HG02759 (cell line): ENCODE results near the gene IZUMO4.
"Not testable (repeated sequence)": the region's sequence is repeated elsewhere in the genome, so short reads cannot be mapped to it uniquely, and the experiment has no call there.

ENCODE experiments used
- ATAC-seq: cut with Tn5 transposase; IDR thresholded peaks from one replicate; pipeline ENCODE4 v1.9.1; 2021; ENCODE audit warnings: mild to moderate bottlenecking, moderate library complexity; ENCODE audit not compliant: unreplicated experiment

Gene IZUMO4

DNA sequence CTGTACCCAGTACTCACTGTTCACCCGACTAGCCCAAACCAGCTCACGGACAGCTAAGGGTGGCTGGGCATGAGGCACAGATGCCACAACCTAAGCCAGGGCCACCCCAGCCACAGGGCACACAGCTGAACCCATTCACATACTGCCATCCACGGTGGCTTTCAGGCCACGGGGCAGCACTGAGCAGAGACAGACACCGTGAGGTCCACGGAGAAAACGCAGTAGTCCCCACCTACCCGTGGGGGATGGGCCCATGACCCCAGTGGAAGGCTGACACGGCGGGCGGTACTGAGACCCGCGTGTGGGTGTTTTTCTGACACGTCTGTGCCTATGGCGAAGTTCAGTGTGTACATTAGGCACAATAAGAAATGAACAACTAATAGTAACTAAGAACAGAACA, 25.5 kb downstream of the IZUMO4 start:
- no peak for ATAC-seq

DNA sequence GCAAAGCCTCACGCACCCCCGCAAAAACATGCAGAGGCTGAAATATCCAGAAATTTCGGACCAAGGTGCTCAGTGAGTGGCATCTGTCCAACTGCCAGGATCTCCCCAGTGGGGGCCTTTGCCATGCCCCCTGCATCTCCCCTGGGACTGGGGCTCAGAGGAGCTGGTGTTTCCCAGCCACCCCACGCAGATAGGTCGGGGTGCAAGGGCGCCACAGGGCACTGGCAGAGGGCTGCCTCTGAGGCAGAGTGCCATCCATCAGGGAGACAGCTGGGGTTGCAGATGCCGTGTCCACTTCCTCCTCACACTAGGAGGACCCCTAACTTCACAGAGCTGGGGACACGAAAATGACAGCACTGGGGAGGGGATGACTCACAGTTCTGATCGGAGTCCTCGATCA, 26.3 kb downstream of the IZUMO4 start:
- no peak for ATAC-seq

DNA sequence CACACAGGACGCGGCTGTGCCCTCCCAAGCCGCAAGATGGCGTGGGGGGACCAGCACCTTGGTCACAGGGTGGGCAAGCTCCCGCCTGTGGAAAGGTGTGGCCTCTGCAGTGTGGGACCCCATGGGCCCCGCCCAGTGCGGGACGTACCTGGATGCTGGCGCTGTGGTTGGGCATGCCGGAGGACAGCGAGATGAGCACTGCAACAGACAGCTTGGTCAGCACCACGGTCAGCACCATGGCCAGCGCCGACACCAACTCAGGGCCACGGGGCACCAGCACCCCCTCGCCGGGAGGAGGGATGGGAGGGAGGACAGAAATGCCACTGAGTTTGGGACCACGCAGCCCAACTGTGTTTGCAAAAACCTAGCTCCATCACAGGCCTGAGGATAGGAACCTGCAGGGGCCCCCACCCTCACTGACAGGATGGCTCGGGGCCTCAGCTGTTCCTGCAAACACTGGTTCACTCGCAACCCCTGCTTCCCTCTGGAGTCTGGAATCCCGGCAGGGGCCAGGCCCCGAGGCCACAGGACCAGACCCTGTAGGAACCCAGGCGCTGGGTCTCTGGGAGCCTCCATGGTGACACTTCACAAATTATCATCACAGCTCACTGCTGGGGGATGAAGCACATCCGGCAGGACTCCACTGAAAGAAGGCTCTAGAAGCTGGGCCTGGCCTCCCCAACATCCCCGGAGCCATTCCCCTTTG, 27.1 kb downstream of the IZUMO4 start:
- ATAC-seq = no peak

DNA sequence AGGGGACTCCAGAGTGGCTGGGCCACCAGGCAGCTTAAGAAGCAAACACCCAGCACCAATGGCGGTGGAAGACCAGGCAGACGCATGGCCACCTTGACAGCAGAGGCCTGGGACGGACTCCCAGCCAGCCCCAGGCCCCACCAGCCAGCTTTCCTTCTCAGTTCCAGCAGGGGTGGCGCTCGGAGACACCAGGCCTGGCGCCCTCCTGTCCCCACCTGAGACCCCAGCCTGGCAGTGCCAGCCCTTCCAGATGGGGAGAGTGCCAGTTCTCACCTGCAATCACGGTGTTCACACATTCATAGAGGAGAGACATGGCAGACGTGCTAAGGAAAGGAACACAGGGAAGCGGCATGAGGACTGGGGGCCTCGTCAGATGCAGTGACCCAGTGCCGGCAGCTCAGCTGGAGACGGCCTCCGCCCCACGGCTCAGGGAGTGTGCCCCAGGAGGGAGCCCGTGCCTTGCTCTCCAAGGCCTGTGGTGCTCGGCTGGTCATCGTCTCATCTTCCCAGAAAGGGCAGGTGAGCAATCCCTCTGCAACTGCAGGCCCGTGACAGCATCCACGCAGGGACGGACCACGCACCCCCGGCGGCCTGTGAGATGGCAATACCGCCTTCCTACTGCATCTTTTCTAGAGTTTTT, 30.3 kb downstream of the IZUMO4 start:
- ATAC-seq = no peak

DNA sequence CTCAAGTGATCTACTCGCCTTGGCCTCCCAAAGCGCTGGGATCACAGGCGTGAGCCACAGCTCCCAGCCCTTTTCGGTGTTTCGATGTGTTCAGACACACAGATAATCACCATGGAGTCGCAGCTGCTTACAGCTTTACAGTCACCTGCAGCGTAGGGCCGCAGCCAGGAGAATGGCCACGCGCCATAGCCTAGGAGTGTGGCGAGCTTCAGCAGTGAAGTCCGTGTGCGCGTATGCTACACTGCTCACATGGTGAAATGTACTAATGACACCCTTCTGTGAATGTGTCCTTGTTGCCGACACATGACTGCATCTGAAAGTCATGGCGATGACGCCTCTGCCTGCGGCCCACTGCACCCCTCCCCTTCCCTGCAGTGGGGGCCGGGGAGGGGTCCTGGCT, 31.0 kb downstream of the IZUMO4 start:
- no peak for ATAC-seq

DNA sequence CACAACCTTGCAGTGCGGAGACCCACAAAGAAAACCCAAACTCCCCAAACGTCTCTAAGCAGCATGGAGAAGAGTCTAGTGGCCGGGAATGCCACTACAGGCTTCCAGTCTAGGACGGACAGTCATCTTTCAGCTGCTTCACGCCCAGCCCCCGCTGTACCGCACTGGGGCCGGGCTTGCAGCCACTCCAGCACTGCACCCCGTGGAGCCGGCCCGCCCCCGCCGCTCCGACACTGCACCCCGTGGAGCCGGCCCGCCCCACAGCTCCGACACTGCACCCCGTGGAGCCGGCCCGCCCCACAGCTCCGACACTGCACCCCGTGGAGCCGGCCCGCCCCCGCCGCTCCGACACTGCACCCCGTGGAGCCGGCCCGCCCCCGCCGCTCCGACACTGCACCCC, 31.5 kb downstream of the IZUMO4 start:
- ATAC-seq = not testable (repeated sequence)

DNA sequence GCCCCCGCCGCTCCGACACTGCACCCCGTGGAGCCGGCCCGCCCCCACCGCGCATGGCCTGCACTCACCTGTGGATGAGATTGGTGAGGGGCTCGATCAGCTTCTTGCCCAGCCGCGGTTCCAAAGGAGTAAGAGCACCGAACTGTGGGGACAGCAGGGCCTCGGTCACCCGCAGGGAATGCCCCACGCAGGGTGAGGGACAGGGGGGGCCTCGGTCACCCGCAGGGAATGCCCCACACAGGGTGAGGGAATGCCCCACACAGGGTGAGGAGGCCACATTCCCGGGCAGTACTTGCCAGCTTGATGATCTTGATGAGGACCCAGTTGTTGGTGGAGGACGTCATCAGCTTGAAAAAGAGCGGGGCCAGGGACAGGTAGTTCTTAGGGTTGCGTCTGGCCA, 32.3 kb downstream of the IZUMO4 start:
- ATAC-seq = no peak

DNA sequence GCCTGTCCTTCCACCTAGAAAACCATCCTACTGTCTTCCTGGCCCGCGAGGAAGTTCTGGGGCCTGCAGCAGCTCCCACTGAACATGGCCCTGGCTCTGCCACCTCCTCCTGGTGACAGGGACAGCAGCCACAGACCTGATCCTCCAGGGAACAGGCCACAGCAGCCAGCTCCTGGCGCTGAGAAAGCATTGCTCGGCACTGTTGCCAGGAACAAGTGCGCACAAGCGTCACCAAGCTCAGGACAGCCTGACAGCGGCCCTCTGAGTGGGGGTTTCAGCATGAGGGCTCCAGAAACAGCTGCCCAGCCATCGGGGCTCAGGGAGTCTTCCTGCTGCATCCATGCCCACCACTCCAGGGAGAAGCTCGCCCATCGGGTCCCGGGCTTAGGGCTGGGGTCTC, 32.8 kb downstream of the IZUMO4 start:
- ATAC-seq = no peak

DNA sequence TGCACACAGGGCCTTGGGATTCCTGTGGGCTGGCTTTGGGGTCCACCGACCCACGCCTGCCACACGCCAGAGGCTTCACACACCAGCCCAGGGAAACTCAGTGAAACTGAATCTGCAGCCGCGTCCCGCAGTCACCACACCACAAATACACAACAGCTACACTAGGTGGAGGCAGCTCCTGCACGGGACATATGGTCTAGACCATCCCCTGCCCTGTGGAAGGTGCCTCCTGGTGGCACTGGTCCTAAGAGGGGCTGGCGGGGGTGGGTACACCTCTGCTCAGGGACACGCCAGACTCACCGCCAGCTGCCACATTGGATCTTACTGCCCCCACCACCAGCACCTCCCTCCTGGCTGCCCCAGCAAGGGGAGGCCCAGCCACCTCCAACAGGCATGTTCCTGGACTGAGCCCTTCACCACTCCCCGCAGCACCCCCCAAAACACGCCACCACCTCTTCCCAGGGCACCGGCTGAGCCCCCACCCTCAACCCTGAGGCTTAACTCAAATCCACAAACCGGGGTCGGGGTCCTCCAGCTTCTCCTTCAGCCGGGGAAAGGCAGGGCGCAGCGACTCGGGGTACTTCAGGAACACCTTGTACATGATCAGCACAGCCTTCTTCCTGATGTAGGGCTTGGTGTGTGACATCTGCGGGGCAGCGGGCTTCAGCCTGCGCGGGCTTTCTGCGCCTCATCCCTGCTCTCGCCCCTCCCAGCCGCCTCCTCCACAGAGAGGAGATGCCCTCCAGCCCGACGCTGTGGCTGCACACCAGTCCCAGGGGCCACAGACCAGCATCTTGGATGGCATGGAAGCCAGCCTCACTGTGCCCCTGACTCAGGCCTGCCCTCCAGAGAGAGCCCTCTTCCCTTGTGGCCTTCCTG, 33.4 kb downstream of the IZUMO4 start:
- ATAC-seq = no peak

DNA sequence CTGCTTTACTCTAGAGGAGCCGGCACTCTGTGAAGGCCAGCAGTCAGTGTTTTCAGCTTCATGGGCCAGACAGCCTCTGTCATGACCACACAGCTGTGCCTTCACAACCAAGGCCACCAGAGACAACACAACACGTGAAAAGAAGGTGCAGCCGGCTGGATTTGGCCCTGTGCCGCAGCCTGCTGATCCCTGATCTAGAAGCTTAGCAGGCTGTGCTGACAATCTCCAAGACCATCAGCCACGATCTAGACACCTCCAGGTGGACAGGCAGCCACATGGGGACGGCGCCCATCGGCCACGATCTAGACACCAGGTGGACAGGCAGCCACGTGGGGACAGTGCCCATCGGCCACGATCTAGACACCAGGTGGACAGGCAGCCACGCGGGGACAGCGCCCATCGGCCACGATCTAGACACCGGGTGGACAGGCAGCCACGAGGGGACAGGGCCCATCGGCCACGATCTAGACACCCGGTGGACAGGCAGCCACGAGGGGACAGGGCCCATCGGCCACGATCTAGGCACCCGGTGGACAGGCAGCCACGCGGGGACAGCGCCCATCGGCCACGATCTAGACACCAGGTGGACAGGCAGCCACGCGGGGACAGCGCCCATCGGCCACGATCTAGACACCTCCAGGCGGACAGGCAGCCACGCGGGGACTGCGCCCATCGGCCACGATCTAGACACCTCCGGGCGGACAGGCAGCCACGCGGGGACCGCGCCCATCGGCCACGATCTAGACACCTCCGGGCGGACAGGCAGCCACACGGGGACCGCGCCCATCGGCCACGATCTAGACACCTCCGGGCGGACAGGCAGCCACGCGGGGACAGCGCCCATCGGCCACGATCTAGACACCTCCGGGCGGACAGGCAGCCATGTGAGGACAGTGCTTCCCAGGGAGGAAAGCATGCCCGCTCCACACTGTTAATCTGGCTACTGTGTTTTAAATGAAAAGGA, 34.6 kb downstream of the IZUMO4 start:
- ATAC-seq = not testable (repeated sequence)

DNA sequence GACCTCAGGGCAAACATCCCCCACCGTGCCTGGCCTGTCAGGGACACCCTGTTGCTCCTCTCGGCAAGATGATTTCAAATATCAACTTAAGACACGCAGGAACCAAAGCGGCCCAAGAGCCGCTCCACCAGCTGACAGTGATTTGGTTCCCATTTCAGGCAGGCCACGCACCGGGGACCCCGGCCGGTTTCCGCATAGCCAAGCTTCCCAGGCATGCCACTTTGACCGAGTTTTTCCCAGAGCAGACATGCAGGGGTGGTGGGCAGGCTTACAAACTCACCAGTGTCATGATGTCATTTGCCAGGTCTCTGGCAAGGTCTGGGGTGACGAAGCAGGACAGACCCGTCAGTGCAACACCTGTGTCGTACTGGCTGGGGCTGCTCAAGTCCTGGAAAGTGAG, 35.5 kb downstream of the IZUMO4 start:
- ATAC-seq = no peak

DNA sequence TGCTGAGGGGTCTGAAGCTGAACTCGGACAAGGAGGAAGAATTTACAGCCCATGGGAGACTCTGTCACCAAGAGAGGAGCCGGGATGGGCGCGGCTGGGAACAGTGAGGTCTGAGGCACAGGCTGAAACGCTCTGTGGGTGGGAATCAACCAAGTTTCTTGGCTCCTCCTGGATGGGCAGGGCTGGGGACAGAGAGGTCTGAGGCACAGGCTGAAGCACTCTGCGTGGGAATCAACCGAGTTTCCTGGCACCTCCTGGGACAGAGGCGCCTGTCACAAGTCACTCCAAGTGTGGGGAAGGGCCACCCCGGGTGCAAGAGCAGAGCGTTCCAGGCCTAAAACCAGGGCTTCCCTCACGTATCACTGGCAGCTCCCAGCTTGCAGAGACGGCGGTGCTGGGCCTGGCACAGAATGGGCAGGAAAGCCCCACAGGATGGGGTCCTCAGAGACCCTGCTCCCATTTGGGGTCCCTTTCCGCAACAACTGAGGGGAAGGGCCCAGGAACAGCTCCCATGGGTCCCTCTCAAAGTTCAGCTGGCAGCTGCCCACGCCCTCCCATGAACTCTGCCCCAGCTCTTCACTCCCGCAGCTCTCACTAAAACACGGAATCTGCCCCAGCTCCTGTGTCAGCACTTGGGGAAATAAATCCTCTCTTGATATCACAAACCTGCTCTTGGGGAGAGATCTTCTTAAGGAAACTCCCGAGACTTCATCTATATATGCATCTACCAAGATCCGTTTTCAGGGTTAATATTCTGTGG, 36.2 kb downstream of the IZUMO4 start:
- ATAC-seq = no peak

DNA sequence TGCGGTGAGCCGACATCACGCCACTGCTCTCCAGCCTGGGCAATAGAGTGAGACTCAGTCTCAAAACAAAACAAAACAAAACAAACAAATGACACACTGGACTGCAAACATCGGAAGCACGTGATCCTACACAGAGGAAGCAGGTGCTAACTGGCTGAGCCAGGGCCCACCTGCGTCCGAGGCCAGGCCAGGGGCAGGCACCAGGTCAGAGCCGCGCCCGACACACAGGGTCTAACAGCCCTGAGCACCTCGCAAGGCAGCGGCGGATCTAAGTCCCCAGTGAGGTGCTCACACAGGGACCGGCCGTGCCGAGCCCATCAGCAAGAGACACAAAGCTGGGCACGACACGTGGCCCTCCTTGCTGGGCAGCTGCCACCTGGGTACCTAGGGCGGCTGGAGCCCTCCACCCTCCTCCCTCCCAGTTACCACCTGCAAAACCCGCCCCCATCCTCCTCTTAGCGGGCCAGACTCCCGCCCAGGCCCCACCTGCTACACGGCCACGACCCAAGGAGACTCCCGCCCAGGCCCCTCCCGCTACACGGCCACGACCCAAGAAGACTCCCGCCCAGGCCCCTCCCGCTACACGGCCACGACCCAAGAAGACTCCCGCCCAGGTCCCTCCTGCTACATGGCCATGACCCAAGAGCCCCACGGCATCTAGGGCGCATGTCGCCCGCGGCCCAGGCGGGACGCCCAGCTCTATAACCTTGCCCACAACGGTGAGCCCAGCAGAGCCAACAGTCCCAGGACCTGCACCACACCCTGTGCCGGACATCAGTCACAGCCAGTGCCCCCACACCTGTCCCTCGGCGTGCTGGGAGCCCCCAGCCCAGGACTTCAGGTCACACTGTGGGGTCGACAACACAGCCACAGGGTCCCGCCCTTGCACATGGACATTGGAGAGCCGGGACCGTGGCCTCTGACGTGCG, 39.0 kb downstream of the IZUMO4 start:
- ATAC-seq = no peak

DNA sequence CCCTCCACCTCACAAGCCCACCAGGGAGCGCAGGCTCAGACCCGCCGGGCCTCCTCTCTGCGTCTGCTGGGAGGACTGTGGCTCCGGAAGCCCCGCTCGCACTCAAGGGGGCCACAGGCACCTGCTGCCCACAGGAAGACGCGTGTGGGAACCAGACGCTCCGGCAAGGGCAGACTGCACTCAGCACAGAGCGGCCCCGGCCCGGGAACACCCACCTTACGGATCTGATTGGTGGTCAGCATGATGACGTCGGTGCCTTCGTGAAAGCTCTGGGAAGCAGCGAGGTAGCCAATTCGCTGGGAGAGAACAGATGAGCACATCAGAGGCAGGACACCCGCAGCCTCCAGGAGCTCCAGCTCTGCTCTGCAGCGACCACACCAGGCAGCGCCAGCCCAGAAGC, 40.1 kb downstream of the IZUMO4 start:
- no peak for ATAC-seq

DNA sequence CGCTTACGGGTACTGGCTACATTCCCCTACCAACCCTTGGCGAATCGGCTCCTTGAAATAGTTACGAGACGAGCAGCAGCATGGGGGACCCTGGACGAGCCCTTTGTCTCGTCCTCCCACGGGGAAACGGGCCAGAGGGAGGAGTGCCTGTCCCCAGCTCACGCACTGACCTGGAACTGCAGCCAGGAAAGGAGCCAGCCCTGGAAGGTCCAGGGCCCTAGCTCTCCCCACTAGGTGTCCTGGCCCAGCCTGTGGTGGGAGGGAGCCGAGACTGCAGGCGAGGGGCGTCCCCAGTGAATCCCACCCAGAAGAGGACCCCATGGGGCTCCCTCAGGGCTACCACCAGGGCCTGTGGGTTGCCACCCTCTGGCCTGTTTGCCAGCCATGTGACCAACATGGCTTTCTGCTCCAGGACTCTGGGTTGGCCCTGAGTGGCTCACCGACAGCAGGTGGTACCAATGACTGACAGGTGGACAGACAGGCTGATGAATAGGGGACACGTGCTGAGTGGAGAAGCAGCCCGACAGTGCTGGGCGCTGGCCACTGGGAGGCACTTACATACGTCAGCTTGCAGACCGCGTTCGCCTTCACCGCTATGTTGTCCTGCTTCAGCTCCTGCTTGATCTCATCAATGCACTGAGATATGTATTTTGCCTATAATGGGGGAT, 41.5 kb downstream of the IZUMO4 start:
- ATAC-seq = no peak

DNA sequence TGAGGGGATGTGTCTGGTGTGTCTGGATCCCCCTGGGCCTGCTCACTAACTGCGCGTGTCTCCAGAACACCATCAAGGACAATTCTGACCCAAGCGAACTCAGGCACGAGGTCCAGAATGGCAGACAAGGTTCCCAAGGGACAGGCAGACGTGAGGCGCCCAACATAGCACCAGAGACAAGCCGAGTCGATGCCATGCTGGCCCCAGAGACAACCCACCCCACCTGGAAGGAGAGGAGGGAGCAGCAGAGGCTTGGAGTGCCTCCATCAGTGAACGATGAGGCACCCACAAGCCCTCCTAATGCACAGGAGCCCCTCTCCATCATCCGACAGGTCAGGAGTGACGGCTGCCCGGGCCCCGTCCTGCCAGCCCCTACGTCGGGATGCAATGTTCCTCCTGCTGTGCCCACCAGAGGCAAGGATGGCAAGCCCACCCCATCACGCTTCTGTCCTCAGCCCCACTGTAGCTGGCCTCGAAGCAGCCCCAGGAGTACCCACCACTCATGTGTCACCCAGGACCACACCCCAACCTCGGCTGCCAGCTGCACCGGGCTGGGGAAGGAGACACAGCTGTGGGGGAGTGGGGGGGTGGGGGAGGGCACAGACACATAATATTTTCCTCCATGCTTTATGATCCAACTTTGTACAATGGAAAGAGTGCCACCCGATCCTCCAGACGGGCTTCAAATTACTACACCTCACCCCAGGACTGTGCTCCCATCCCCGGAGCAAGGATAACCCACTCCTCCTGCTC, 42.8 kb downstream of the IZUMO4 start:
- no peak for ATAC-seq

DNA sequence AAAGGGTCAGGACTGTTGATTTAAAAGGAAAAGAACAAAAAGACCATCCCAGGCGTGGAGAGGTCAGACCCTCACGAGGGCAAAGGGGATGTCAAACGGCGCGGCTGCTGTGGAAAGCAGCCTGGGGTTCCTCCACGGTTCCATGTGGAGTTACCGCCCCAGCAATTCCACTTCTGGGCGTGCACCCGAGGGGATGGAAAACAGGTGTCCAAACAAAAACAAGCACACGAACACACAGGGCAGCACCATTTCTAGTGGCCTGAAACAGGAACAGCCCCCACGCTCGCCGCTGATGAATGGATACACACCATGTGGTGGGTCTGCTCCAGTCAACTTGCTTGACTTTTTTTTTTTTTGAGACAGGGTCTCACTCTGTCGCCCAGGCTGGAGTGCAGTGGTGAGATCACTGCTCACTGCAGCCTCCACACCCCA, 43.4 kb downstream of the IZUMO4 start:
- no peak for ATAC-seq
